GM12873 (cell line): ENCODE measurements around the gene TAF6L.

Source experiments
- TF ChIP-seq, protein P1 (sequence below): IDR thresholded peaks from 2 replicates; pipeline ENCODE4 v1.5.1; 2012; ENCODE audit warnings: low read depth, mild to moderate bottlenecking, moderate library complexity, low read length, control low read depth; ENCODE audit not compliant: insufficient read depth; ENCODE audit errors: missing control alignments

The TAF6L gene

GRCh38 chr11:62774407-62774806 is 3.2 kb downstream of the TAF6L start:
- TF ChIP-seq, protein P1, sequence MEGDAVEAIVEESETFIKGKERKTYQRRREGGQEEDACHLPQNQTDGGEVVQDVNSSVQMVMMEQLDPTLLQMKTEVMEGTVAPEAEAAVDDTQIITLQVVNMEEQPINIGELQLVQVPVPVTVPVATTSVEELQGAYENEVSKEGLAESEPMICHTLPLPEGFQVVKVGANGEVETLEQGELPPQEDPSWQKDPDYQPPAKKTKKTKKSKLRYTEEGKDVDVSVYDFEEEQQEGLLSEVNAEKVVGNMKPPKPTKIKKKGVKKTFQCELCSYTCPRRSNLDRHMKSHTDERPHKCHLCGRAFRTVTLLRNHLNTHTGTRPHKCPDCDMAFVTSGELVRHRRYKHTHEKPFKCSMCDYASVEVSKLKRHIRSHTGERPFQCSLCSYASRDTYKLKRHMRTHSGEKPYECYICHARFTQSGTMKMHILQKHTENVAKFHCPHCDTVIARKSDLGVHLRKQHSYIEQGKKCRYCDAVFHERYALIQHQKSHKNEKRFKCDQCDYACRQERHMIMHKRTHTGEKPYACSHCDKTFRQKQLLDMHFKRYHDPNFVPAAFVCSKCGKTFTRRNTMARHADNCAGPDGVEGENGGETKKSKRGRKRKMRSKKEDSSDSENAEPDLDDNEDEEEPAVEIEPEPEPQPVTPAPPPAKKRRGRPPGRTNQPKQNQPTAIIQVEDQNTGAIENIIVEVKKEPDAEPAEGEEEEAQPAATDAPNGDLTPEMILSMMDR, result no peak

- TF ChIP-seq, protein P1, result no peak
Measured at GRCh38 chr11:62775646-62776045, 4.5 kb downstream of the TAF6L start.

- TF ChIP-seq, protein P1, result no peak
Measured at GRCh38 chr11:62777389-62777788, 6.2 kb downstream of the TAF6L start.

DNA sequence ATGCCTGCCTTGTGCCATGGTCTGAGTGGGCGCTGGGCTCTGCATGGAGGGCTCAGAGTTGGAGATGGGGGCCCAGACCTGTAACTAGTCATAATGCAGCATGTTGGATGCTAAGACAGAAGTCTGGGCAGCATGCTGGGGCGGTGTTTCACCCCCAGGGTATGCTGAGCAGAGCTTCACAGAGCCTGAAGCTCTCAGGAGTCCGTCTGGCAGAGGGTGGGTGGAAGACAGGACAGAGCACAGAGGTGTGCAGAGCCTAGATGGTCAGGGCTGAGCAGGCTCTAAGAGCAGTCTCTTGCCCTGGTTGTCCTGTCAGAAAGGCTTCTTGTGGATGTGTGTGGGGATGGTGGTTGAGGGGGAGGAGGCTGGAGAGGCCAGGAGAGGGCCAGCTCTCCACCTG is 7.2 kb downstream of the TAF6L start:
- TF ChIP-seq, protein P1, result no peak

DNA sequence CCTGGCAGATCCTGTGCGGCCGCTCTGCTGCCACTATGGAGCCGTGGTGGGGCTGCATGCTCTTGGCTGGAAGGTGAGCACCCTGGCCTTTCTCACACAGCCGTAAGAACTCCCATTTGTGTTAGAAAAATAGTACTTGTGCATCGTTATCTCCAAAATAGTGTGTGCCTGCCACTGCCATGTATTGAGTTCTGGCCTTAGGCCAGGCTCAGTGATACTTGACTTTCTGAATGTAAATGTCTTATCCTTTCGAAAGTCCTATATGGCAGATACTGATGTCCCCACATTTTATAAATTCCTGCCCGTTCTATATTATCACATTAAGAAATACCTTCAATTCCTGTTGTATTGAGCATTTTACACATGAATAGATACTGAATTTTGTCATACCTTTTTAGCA is 11.6 kb downstream of the TAF6L start:
- TF ChIP-seq, protein P1, result no peak

DNA sequence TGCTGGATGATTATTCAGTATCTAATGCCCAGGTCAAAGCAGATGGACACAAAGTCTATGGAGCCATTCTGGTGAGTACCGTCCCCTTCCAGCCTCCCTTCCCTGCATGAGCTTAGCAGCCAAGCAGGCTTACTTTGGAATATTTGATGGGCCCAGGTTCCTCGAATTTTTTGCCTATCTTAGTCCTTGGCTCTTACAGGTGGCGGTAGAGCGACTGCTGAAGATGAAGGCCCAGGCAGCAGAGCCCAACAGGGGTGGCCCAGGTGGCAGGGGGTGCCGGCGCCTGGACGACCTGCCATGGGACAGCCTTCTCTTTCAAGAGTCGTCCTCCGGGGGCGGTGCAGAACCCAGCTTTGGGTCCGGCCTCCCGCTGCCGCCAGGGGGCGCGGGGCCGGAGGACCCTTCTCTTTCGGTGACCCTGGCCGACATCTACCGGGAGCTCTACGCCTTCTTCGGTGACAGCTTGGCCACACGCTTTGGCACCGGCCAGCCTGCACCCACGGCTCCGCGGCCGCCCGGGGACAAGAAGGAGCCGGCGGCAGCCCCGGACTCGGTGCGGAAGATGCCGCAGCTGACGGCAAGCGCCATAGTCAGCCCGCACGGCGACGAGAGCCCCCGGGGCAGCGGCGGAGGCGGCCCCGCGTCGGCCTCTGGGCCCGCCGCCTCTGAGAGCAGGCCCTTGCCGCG is 15.3 kb downstream of the TAF6L start:
- TF ChIP-seq, protein P1, result peak; percentile 98

DNA sequence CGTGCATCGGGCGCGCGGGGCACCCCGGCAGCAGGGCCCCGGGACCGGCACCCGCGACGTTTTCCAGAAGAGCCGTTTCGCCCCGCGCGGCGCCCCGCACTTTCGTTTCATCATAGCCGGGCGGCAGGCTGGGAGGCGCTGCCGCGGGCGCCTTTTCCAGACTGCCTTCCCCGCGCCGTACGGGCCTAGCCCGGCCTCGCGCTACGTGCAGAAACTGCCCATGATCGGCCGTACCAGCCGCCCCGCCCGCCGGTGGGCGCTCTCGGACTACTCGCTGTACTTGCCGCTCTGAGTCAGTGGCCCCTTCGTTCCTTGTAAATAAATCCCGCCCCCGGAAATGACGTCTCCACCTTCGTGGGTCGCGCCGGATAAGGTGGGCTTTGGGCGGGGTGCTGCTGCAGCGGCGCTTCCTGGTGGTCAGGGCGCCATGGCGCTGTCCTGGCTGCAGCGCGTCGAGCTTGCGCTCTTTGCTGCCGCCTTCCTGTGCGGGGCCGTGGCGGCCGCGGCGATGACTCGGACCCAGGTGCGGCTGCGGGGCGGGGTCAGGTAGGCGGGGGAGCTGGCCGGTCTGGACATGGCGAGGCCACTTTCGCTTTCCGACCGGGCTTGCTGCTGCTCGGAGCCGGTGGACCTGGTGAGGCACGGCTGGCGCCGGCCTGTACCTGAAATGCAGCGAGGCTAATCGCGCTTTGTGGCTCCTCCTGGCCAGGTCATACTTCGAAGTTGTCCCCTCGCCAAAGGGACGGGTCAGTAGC is 16.0 kb downstream of the TAF6L start, which contains the start of gene TMEM179B:
Gene TMEM179B (plus strand): TSS at position 398 of the 755 bp plus-strand sequence. CDS start 30 bp downstream, at position 428.
- TF ChIP-seq, protein P1, result peak; percentile 77
